ENCODE results near the gene CRYBB3.

DNA sequence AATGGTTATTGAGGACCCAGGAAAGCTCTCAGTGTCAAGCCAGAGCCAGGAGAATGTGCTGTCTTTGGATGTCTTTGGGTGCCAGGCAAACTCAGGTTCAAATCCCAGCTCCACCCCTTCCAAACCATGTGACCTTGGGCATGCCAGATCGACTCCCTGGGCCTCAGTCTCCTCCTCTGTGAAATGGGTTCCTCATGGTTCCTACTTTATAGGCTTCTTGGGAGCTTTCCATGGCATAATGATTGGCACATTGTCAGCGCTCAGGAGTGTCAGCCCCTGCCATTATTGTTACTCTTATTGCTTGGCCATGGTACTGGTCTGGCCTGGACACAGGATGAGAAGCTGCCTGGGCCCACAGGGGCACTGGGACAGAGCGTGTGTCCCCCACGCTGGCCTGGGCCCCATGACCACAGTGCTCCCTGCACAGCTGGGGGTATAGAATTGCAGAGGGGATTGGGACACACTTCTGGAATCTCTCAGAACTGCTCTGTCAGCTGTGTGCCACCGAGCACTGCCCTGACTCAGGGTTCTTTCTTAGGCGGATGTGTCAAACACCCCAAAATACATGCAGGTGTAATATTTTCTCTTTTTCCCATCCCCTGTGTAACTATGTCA lies 37.6 kb upstream of the CRYBB3 start:
- TF ChIP-seq POLR2A (IDR thresholded peaks at IDR 0.05) (no peak), CTCF (IDR thresholded peaks at IDR 0.05) (no peak), EP300 (IDR thresholded peaks at IDR 0.05) (no peak)
